ENCODE measurements around the gene ATM. TPM values are rescaled to one million over a fixed set of nuclear protein-coding genes. Genes with fewer than 3 reads are reported as not detected.

ATM gene
- total RNA-seq, 4 donors from 2014 or later: 46.3 to 445 (median 58.5) TPM

DNA sequence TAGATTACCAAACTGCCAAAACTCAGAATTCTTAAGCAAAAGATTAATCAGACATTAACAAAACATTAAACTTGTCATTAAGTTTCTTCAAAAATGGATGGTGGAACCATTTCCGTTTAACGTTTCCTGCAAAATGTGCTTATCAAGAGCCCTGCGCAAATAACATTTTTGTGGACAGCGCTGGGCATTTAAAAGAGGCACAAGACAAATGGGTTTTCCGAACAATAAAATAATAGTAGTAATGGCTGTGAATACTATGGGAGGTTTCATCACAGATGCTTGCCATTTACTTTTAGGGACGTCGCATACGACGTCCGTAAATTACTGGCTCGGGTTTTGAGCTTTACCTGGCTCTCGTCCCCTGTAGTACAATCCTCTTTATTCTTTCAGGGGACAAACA is 1.5 kb upstream of the ATM start:
- peaks cover 0 to 16% (median 0%) of the 10 kb centered on the region in 4 donors for H3K4me1 ChIP-seq
- TF ChIP-seq POLR2A (IDR thresholded peaks at IDR 0.05): no peak
- TF ChIP-seq, protein P1, sequence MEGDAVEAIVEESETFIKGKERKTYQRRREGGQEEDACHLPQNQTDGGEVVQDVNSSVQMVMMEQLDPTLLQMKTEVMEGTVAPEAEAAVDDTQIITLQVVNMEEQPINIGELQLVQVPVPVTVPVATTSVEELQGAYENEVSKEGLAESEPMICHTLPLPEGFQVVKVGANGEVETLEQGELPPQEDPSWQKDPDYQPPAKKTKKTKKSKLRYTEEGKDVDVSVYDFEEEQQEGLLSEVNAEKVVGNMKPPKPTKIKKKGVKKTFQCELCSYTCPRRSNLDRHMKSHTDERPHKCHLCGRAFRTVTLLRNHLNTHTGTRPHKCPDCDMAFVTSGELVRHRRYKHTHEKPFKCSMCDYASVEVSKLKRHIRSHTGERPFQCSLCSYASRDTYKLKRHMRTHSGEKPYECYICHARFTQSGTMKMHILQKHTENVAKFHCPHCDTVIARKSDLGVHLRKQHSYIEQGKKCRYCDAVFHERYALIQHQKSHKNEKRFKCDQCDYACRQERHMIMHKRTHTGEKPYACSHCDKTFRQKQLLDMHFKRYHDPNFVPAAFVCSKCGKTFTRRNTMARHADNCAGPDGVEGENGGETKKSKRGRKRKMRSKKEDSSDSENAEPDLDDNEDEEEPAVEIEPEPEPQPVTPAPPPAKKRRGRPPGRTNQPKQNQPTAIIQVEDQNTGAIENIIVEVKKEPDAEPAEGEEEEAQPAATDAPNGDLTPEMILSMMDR (IDR thresholded peaks at IDR 0.05): no peak

DNA sequence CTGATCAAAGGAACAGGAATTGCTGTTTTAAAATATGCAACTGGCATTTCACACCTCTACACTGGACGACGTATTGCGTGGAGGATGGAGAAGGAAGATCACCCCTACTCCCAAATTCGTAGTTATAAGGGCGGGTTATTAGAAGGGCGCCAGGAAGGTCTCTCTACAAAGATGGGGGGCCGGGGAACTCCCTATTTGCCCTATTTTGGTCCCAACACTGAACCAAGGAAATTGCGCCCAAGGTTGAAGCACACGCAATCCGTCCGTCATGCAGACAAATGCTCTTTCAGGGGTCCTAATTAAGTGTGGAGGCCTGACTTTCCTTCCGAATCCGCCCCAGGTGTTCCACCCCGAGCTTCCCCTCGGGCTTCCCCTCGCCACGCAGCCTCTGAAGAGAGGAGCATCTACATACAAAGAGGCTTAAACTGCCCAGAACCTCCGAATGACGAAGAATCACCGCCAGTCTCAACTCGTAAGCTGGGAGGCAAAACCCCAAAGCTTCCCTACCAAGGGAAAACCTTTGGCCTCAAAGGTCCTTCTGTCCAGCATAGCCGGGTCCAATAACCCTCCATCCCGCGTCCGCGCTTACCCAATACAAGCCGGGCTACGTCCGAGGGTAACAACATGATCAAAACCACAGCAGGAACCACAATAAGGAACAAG is 825 bp upstream of the ATM start:
- no peaks in the 10 kb centered on the region for H3K27me3 ChIP-seq
- H3K4me3 ChIP-seq: peak overlapping the region; percentile 66 to 92 (median 88)
- peaks cover 0 to 16% (median 0%) of the 10 kb centered on the region in 4 donors for H3K4me1 ChIP-seq
- no peaks in the 10 kb centered on the region for H3K36me3 ChIP-seq
- DNase-seq: peak in 1 of 3 donors; percentile 37
- peak overlapping the region; percentile 90 to 96 (median 93) for H3K27ac ChIP-seq
- TF ChIP-seq POLR2A (IDR thresholded peaks at IDR 0.05): peak in 1 of 2 donors; percentile 88
- TF ChIP-seq, protein P1 (IDR thresholded peaks at IDR 0.05): no peak
- no peaks in the 10 kb centered on the region for H3K9me3 ChIP-seq

More for the DNA sequence above, 1.5 kb upstream of the ATM start:
- no peaks in the 10 kb centered on the region for H3K9me3 ChIP-seq
- DNase-seq: no peak
- no peaks in the 10 kb centered on the region for H3K36me3 ChIP-seq
- peak overlapping the region; percentile 90 to 96 (median 93) for H3K27ac ChIP-seq
- H3K4me3 ChIP-seq: peak overlapping the region; percentile 66 to 92 (median 88)
- no peaks in the 10 kb centered on the region for H3K27me3 ChIP-seq

DNA sequence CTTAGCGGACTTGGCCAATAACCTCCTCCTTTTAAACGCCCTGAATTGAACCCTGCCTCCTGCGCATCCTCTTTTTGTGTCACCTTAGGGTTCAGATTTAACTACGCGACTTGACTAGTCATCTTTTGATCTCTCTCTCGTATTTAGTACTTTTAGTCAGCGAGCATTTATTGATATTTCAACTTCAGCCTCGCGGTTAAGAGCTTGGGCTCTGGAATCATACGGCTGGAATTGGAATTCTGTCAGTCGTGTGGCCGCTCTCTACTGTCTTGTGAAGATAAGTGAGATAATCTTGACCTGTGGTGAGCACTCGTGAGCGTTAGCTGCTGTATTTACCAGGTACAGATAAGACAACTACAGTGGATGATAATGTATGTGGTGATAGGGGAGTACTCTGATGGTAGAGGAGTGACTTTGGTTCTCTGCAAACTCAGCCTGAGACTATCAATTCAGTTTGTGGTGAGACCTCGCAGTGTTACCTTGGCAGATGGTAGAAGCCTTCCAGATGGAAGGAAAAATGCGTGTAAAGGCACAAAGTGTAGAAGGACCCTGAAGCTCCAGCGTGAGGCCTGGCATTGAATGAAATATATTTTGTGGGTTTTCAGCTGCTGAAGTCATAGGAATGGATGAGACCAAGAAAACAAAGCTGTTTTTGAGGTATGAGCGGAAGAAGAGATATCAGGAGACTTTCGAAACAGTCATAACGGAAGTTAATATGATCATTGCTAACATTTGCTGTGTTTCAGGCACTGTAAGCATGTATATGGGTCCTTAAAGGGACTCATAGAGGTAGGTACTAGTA is 682 bp downstream of the ATM start:
- no peaks in the 10 kb centered on the region for H3K27me3 ChIP-seq
- DNase-seq: no peak
- peak overlapping the region; percentile 66 to 92 (median 88) for H3K4me3 ChIP-seq
- TF ChIP-seq POLR2A (IDR thresholded peaks at IDR 0.05): no peak
- TF ChIP-seq, protein P1 (IDR thresholded peaks at IDR 0.05): no peak
- H3K36me3 ChIP-seq: peaks cover 0 to 2% (median 0%) of the 10 kb centered on the region in 3 donors
- H3K27ac ChIP-seq: peak overlapping the region; percentile 90 to 96 (median 93)
- H3K4me1 ChIP-seq: peaks cover 0 to 16% (median 0%) of the 10 kb centered on the region in 4 donors
- H3K9me3 ChIP-seq: no peaks in the 10 kb centered on the region

DNA sequence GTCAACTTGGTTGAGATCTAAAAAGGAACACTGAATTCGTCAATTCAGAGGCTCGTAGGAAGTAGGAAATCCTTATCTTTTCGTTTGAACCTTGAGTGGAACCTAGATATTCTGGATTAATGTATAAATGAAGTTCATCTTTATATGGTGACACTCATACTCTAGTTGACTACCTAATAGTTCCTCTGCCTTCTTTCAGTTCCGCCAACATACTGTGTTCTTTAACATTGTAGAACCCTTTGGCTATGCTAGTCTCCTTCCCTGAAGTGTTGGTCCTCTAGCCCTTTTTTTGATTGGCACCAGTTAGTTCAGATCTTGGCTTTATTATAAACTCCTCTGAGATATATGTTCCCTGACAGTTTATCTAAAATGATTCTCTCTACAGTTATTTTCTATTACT is 1.5 kb downstream of the ATM start:
- no peak for TF ChIP-seq POLR2A (IDR thresholded peaks at IDR 0.05)
- TF ChIP-seq, protein P1 (IDR thresholded peaks at IDR 0.05): no peak
- peaks cover 0 to 16% (median 0%) of the 10 kb centered on the region in 4 donors for H3K4me1 ChIP-seq
- peak overlapping the region; percentile 90 to 96 (median 93) for H3K27ac ChIP-seq
- H3K9me3 ChIP-seq: no peaks in the 10 kb centered on the region
- peak overlapping the region; percentile 66 to 92 (median 88) for H3K4me3 ChIP-seq
- peaks cover 0 to 10% (median 0%) of the 10 kb centered on the region in 3 donors for H3K36me3 ChIP-seq
- H3K27me3 ChIP-seq: no peaks in the 10 kb centered on the region
- DNase-seq: no peak

DNA sequence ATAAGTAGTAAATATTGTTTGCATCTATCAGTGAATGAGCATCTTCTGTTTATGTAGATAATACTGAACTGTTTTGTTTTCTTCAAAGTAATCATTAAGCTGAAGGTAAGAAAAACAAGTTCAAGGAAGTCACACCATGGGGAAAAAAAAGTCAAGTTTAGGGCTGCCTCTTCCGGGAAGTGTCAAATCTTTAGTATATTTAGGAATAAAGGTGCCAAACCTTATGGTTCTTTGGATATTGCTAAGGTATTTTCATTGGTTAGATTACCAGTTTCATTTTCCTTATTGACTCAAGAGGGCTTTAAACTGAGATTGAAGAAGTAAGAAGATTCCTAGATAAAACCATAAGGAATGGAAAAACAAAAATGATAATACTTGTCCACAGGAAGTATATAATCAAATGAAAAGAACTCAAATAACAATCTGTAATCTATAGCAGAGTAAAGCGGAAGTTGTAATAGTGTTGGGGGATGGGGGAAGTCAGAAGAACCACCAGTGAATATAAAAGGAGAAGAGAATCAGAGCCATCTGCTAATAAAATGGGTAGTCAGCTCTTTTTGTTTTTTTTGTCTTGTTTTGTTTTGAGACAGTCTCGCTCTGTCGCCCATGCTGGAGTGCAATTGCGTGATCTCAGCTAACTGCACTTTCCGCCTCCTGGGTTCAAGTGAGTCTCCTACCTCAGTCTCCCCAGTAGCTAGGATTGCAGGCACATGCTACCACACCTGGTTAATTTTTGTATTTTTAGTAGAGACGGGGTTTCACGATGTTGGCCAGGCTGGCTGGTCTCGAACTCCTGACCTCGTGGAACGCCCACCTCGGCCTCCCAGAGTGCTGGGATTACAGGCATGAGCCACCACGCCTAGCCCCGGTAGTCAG is 2.3 kb downstream of the ATM start:
- peak in 1 of 3 donors; percentile 49 for DNase-seq
- no peak for TF ChIP-seq POLR2A (IDR thresholded peaks at IDR 0.05)
- TF ChIP-seq, protein P1 (IDR thresholded peaks at IDR 0.05): no peak

More for the DNA sequence above, 2.3 kb downstream of the ATM start:
- Histone ChIP-seq H3K36me3 (peaks cover 0 to 18% (median 0%) of the 10 kb centered on the region in 3 donors), H3K4me3 (peak overlapping the region in 3 of 4 donors; percentile 66 to 92 (median 85)), H3K27me3 (no peaks in the 10 kb centered on the region), H3K27ac (peak overlapping the region; percentile 90 to 96 (median 93)), H3K9me3 (no peaks in the 10 kb centered on the region), H3K4me1 (peaks cover 0 to 11% (median 0%) of the 10 kb centered on the region in 4 donors)

Data from Peyer's patch (tissue), 4 donors.